ENCODE measurements around the gene POU2F2. TPM values are rescaled to one million over a fixed set of nuclear protein-coding genes. Genes with fewer than 3 reads are reported as not detected.

Gene POU2F2
- total RNA-seq, 1 donor from 2014 or later: 1.2 TPM

GRCh38 chr19:42161616-42162263, 29.5 kb upstream of the POU2F2 start:
- intact Hi-C loops (cut with micrococcal nuclease): no loop called here
- peaks cover 68% of the 10 kb centered on the region for H3K27me3 ChIP-seq (ENCODE audit: low read depth)

GRCh38 chr19:42159942-42160341, 27.7 kb upstream of the POU2F2 start:
- TF ChIP-seq, protein P1, sequence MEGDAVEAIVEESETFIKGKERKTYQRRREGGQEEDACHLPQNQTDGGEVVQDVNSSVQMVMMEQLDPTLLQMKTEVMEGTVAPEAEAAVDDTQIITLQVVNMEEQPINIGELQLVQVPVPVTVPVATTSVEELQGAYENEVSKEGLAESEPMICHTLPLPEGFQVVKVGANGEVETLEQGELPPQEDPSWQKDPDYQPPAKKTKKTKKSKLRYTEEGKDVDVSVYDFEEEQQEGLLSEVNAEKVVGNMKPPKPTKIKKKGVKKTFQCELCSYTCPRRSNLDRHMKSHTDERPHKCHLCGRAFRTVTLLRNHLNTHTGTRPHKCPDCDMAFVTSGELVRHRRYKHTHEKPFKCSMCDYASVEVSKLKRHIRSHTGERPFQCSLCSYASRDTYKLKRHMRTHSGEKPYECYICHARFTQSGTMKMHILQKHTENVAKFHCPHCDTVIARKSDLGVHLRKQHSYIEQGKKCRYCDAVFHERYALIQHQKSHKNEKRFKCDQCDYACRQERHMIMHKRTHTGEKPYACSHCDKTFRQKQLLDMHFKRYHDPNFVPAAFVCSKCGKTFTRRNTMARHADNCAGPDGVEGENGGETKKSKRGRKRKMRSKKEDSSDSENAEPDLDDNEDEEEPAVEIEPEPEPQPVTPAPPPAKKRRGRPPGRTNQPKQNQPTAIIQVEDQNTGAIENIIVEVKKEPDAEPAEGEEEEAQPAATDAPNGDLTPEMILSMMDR (IDR thresholded peaks at IDR 0.05; ENCODE audit: borderline replicate concordance): no peak
- Histone ChIP-seq H3K36me3 (no peaks in the 10 kb centered on the region), H3K4me1 (no peaks in the 10 kb centered on the region), H3K27me3 (ENCODE audit: low read depth) (peaks cover 80% of the 10 kb centered on the region), H3K27ac (replicated peaks) (no peak overlapping the region), H3K9me3 (replicated peaks) (no peaks in the 10 kb centered on the region), H3K4me3 (no peak overlapping the region)
- DNase-seq: no peak
- intact Hi-C loops (cut with micrococcal nuclease): no loop called here

More at GRCh38 chr19:42161616-42162263, 29.5 kb upstream of the POU2F2 start:
- DNase-seq: no peak
- H3K36me3 ChIP-seq: no peaks in the 10 kb centered on the region
- H3K4me1 ChIP-seq: no peaks in the 10 kb centered on the region
- H3K4me3 ChIP-seq: no peak overlapping the region
- TF ChIP-seq, protein P1 (IDR thresholded peaks at IDR 0.05; ENCODE audit: borderline replicate concordance): no peak
- no peak overlapping the region for H3K27ac ChIP-seq (replicated peaks)
- H3K9me3 ChIP-seq (replicated peaks): no peaks in the 10 kb centered on the region

DNA sequence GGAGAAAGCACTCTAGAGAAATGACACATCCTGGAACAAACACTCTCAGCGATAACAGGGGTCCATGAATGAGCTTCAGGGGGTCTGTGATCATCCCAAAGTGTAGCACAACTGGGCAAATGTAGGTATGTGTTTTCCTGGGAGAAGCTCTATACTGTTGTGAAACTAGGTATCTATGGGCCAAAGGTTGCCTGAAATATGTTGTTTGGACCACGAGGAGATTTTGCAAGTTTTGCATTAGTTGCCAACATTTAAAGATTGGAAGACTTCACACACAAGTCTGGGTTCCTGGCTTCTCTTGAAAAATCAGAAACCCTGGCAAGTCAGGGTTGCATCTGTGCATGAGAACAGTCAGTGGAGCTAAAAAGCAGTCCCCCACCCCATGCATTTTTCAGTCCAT, 26.7 kb upstream of the POU2F2 start:
- H3K27me3 ChIP-seq (ENCODE audit: low read depth): peaks cover 86% of the 10 kb centered on the region
- TF ChIP-seq, protein P1 (IDR thresholded peaks at IDR 0.05; ENCODE audit: borderline replicate concordance): no peak
- H3K4me3 ChIP-seq: no peak overlapping the region
- H3K36me3 ChIP-seq: no peaks in the 10 kb centered on the region
- no peaks in the 10 kb centered on the region for H3K9me3 ChIP-seq (replicated peaks)
- intact Hi-C loops (cut with micrococcal nuclease): no loop called here
- no peaks in the 10 kb centered on the region for H3K4me1 ChIP-seq
- DNase-seq: no peak
- H3K27ac ChIP-seq (replicated peaks): no peak overlapping the region

DNA sequence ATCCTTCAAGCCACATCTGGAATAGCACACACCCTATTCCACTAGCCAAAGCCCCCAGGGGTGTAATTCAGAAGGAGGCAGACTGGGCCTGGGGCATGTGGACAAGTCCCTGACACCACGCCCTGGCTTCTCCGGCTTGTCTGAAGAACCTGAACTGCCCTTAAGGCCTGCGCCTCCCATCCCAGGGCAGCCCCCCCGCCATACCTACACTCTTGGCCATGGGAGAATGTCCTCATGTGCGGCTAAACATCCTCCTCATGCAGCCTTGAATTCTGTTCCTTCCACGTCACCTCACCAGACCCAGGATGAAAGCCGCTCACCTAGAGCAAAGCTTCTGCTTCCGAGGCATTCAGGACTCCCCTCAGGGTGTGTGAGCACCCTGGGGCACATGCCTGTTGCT, 24.3 kb upstream of the POU2F2 start:
- no peaks in the 10 kb centered on the region for H3K4me1 ChIP-seq
- H3K9me3 ChIP-seq (replicated peaks): no peaks in the 10 kb centered on the region
- H3K27me3 ChIP-seq (ENCODE audit: low read depth): peaks cover 86% of the 10 kb centered on the region
- no peak overlapping the region for H3K27ac ChIP-seq (replicated peaks)
- TF ChIP-seq, protein P1 (IDR thresholded peaks at IDR 0.05; ENCODE audit: borderline replicate concordance): no peak
- intact Hi-C loops (cut with micrococcal nuclease): no loop called here
- H3K36me3 ChIP-seq: no peaks in the 10 kb centered on the region
- no peak overlapping the region for H3K4me3 ChIP-seq
- DNase-seq: no peak

DNA sequence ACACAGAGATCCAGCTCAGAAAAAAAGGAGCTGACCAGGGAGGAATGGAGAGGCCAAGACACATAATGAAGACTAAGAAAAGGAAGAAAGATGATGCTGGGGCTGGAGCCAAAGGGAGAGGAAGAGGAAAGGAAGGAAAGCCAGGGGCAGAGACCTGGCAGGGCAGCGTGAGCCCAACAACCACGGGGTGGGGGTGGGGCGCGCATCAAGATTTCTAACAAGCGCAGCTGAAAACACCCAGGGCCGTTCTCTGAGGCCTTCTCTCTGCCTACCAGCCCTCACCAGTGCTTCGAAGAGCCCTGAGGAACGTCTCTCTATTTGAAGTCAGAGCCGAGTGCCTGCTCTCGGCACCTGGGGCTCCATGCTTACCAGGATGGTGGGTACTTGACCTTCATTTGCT, 23.6 kb upstream of the POU2F2 start:
- Histone ChIP-seq H3K4me3 (no peak overlapping the region), H3K9me3 (replicated peaks) (no peaks in the 10 kb centered on the region), H3K36me3 (no peaks in the 10 kb centered on the region), H3K27ac (replicated peaks) (no peak overlapping the region), H3K27me3 (ENCODE audit: low read depth) (peaks cover 86% of the 10 kb centered on the region), H3K4me1 (no peaks in the 10 kb centered on the region)
- DNase-seq: no peak
- intact Hi-C loops (cut with micrococcal nuclease): no loop called here
- TF ChIP-seq, protein P1 (IDR thresholded peaks at IDR 0.05; ENCODE audit: borderline replicate concordance): no peak

All from left ventricle myocardium inferior (tissue), 1 donor.